GM12878 (cell line): ENCODE measurements around the gene ADGRA3. TPM values are rescaled to one million over a fixed set of nuclear protein-coding genes. Genes with fewer than 3 reads are reported as not detected.

Experiments
- ATAC-seq: fragments of 200-7000 bp; cut with Tn5 transposase; 3 replicates; pipeline ENCODE4 v1.9.1; 2020; ENCODE audit warnings: mild to moderate bottlenecking, moderate library complexity
- BruUV-seq: library from RNA; stranded (reverse); fragments of 400-500 nt; replicated peaks from 2 replicates; lab custom pipeline; 2021; lab: Mats Ljungman, UMichigan
- CTCF ChIA-PET: fragments of 300-600 bp; sonication (Branson Sonifier 250); formaldehyde crosslinking; extraction: SDS; loops from one replicate; lab custom pipeline; 2021; ENCODE audit warnings: inconsistent platforms; lab: Yijun Ruan, JAX
- POLR2A ChIA-PET: fragments of 350-600 bp; formaldehyde crosslinking; extraction: SDS; loops from one replicate; lab custom pipeline; 2021; ENCODE audit warnings: inconsistent platforms; lab: Charles Lee
- RAD21 ChIA-PET: fragments of 300-600 bp; sonication (Branson Sonifier 250); formaldehyde crosslinking; loops from one replicate; lab custom pipeline; 2023; ENCODE audit warnings: antibody characterized with exemption; ENCODE audit not compliant: unreplicated experiment; lab: Charles Lee
- SMC1A ChIA-PET: fragments of 300-600 bp; sonication (Branson Sonifier 250); formaldehyde crosslinking; loops from one replicate; lab custom pipeline; 2023; ENCODE audit not compliant: unreplicated experiment, uncharacterized antibody; lab: Charles Lee
- DNase-seq: peaks from one replicate; pipeline ENCODE4 v3.0.0-alpha.2; 2011; ENCODE audit warnings: low read depth, low spot score
- FAIRE-seq: peaks from 3 replicates; lab custom pipeline; 2011; peaks lifted over from hg19 to GRCh38; lab: Jason Lieb, UNC
- H2AFZ ChIP-seq: 2 replicates; pipeline ENCODE4 v1.6.0; 2011; ENCODE audit warnings: low read depth, low read length, control low read depth; ENCODE audit not compliant: control insufficient read depth
- H3K27ac ChIP-seq: 2 replicates; pipeline ENCODE4 v1.5.1; 2011; ENCODE audit warnings: control low read depth; ENCODE audit not compliant: control insufficient read depth, insufficient read depth
- H3K27me3 ChIP-seq, 2 experiments: replicated peaks in 1 of 2; 2 replicates each; pipeline versions ENCODE4 v1.6.0 to v1.6.1; 2011; ENCODE audit warnings: low read length in 1 of 2; ENCODE audit not compliant: control insufficient read depth in 2 of 2, insufficient read depth in 2 of 2
- H3K36me3 ChIP-seq, 2 experiments: 2 replicates each; pipeline ENCODE4 v1.5.1; 2011; ENCODE audit warnings: low read length in 1 of 2; ENCODE audit not compliant: control insufficient read depth in 2 of 2, insufficient read depth in 2 of 2
- H3K4me1 ChIP-seq: 2 replicates; pipeline ENCODE4 v1.6.1; 2011; ENCODE audit warnings: mild to moderate bottlenecking, low read length, moderate library complexity, mixed read lengths; ENCODE audit not compliant: control insufficient read depth, insufficient read depth
- H3K4me2 ChIP-seq: 2 replicates; pipeline ENCODE4 v1.6.0; 2011; ENCODE audit warnings: control low read depth; ENCODE audit not compliant: control insufficient read depth, insufficient read depth
- H3K4me3 ChIP-seq: fragments of 200-600 bp; sonication (generic); 2 replicates; pipeline ENCODE4 v1.5.1; 2016
- H3K79me2 ChIP-seq: 2 replicates; pipeline ENCODE4 v1.6.0; 2011; ENCODE audit warnings: low read length; ENCODE audit not compliant: control insufficient read depth, insufficient read depth
- H3K9ac ChIP-seq: 2 replicates; pipeline ENCODE4 v1.8.0; 2011; ENCODE audit warnings: low read length, control low read depth, mixed read lengths; ENCODE audit not compliant: control insufficient read depth, insufficient read depth
- H3K9me3 ChIP-seq: replicated peaks from 3 replicates; pipeline ENCODE4 v1.5.1; 2011; ENCODE audit warnings: mild to moderate bottlenecking, low read length; ENCODE audit not compliant: control insufficient read depth, insufficient read depth
- H4K20me1 ChIP-seq: 2 replicates; pipeline ENCODE4 v1.6.0; 2011; ENCODE audit not compliant: control insufficient read depth, insufficient read depth
- CBX5 ChIP-seq: sonication (generic); IDR thresholded peaks from 2 replicates; pipeline ENCODE4 v1.6.1; 2016; ENCODE audit warnings: low read depth, moderate library complexity, mild to moderate bottlenecking, inconsistent platforms
- CEBPB ChIP-seq, 2 experiments: fragments of 150-350 bp in 1 of 2; IDR thresholded peaks; 2 replicates each; pipeline ENCODE4 v1.6.1; 2012 to 2014; ENCODE audit warnings: low read depth in 2 of 2, low read length in 2 of 2, borderline replicate concordance in 1 of 2, inconsistent platforms in 1 of 2
- CHD4 ChIP-seq: fragments of 200-600 bp; sonication (generic); IDR thresholded peaks from 2 replicates; pipeline ENCODE4 v1.6.1; 2016; ENCODE audit warnings: mild to moderate bottlenecking
- ELK1 ChIP-seq: IDR thresholded peaks from 2 replicates; pipeline ENCODE4 v1.6.1; 2012; ENCODE audit warnings: low read depth, low read length, improper control_type of control experiment
- ETV6 ChIP-seq, 2 experiments: fragments of 450-650 bp in 1 of 2; IDR thresholded peaks in 1 of 2; conservative IDR thresholded peaks in 1 of 2; 2 replicates each; pipeline ENCODE4 v1.6.1; 2014; ENCODE audit warnings: antibody characterized with exemption in 1 of 2, borderline replicate concordance in 1 of 2, low read depth in 1 of 2, mild to moderate bottlenecking in 1 of 2, moderate library complexity in 1 of 2
- FOS ChIP-seq: IDR thresholded peaks from 3 replicates; pipeline ENCODE4 v1.6.1; 2011; ENCODE audit warnings: borderline replicate concordance; ENCODE audit not compliant: insufficient read length; ENCODE audit errors: extremely low read depth
- GABPA ChIP-seq: IDR thresholded peaks from 2 replicates; pipeline ENCODE4 v1.6.1; 2014; ENCODE audit warnings: antibody characterized with exemption, low read depth, mild to moderate bottlenecking, inconsistent platforms
- HDGF ChIP-seq: fragments of 450-650 bp; IDR thresholded peaks from 2 replicates; pipeline ENCODE4 v1.6.1; 2016; ENCODE audit warnings: antibody characterized with exemption
- POLR2AphosphoS2 ChIP-seq: IDR thresholded peaks from 2 replicates; pipeline ENCODE4 v1.6.1; 2011; ENCODE audit warnings: low read depth, mild to moderate bottlenecking, low read length, improper control_type of control experiment, moderate library complexity
- RELA ChIP-seq: fragments of 450-650 bp; IDR thresholded peaks from 2 replicates; pipeline ENCODE4 v1.8.0; 2014; ENCODE audit warnings: borderline replicate concordance; ENCODE audit not compliant: partially characterized antibody
- SMARCA5 ChIP-seq: fragments of 450-650 bp; IDR thresholded peaks from 2 replicates; pipeline ENCODE4 v1.6.1; 2017; ENCODE audit warnings: mild to moderate bottlenecking
- SPI1 ChIP-seq: IDR thresholded peaks from 2 replicates; pipeline ENCODE4 v1.6.1; 2011; ENCODE audit warnings: low read depth, mild to moderate bottlenecking, low read length, moderate library complexity, borderline replicate concordance; ENCODE audit not compliant: insufficient read depth
- USF2 ChIP-seq: IDR thresholded peaks from 2 replicates; pipeline ENCODE4 v1.6.1; 2011; ENCODE audit warnings: low read depth, low read length, improper control_type of control experiment, borderline replicate concordance
- WRNIP1 ChIP-seq: IDR thresholded peaks from 2 replicates; pipeline ENCODE4 v1.6.1; 2011; ENCODE audit warnings: low read depth, low read length, improper control_type of control experiment, borderline replicate concordance
- ZNF217 ChIP-seq: fragments of 450-650 bp; IDR thresholded peaks from 2 replicates; pipeline ENCODE4 v1.6.1; 2017; ENCODE audit warnings: antibody characterized with exemption, mild to moderate bottlenecking
- ZZZ3 ChIP-seq: IDR thresholded peaks from 2 replicates; pipeline ENCODE4 v1.6.1; 2011; ENCODE audit warnings: low read depth; ENCODE audit not compliant: control insufficient read depth, insufficient read length
- WGBS: methylation state at CpG from one replicate; pipeline ENCODE4 v1.1.6; 2016; ENCODE audit warnings: low lambda C conversion rate; ENCODE audit not compliant: insufficient replicate concordance, insufficient coverage; ENCODE audit errors: missing lambda C conversion rate; 5-methylcytosine and 5-hydroxymethylcytosine counted together
- in situ Hi-C: fragments of 300-500 bp; cut with MboI; formaldehyde crosslinking; loops from 9 replicates; pipeline ENCODE4 v1.14.3; 2018; ENCODE audit warnings: mixed read lengths
- intact Hi-C: fragments of 100-400 bp; cut with micrococcal nuclease; formaldehyde crosslinking; loops from one replicate; pipeline ENCODE4 v1.14.2; 2022; ENCODE audit not compliant: unreplicated experiment
- polyA plus RNA-seq, 11 experiments: library from polyadenylated mRNA; depleted of rRNA in 4 of 11; unstranded in 6 of 11; stranded (reverse) in 5 of 11; fragments of >200 nt; fragmentation: Nextera tagmentation in 4 of 11; fragmentation: Illumina TruSeq in 1 of 11; extraction: Ambion mirVana in 4 of 11; extraction: Trizol in 1 of 11; gene quantifications; 1 replicate in 1 of 11; 2 replicates in 10 of 11; pipeline versions ENCODE4 v1.2.1 to v1.2.3, GENCODE V29; 2011 to 2016; ENCODE audit warnings: inconsistent platforms in 2 of 11, missing spikeins in 2 of 11, low read depth in 1 of 11
- total RNA-seq, 4 experiments: library from RNA; depleted of rRNA in 3 of 4; stranded (reverse); fragments of >200 nt in 3 of 4; fragmentation: Illumina TruSeq in 1 of 4; extraction: Trizol in 1 of 4; gene quantifications; 2 replicates each; pipeline versions ENCODE4 v1.2.1 to v1.2.3, GENCODE V29; 2013 to 2021
- TF ChIP-seq, protein P1 (sequence below): fragments of 450-650 bp; IDR thresholded peaks from 2 replicates; pipeline ENCODE4 v1.6.1; 2016; ENCODE audit warnings: mild to moderate bottlenecking, moderate library complexity, borderline replicate concordance

Gene ADGRA3
- total and polyA plus RNA-seq, 10 of the 15 experiments (the other 5 are each of a cell fraction or from before 2014, with no cell fraction given) = 0.24 to 66.2 (median 2.5) TPM

DNA sequence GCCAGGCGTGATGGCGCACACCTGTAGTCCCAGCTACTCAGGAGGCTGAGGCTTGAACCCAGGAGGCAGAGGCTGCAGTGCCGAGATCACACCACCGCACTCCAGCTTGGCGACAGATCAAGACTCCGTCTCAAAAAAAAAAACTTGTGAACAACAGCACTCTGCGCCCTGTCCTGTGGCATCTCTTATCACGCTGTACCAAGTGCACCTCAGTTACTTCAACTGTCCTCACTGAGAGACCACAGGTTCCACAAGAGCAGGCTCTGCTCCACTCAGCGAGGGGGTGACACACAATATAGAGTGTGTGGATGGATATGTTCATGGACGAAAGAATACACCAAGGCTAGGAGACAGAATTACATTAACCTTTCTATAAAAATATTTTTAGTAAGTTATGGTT lies 49.3 kb downstream of the ADGRA3 start:
- Histone ChIP-seq H2AFZ (no peak overlapping the region), H3K4me1 (no peaks in the 10 kb centered on the region), H3K4me3 (no peak overlapping the region), H3K9ac (no peak overlapping the region), H3K79me2 (no peaks in the 10 kb centered on the region), H3K9me3 (no peaks in the 10 kb centered on the region), H3K36me3 (no peaks in the 10 kb centered on the region), H3K4me2 (no peak overlapping the region), H3K27ac (no peak overlapping the region), H3K27me3 (no peaks in the 10 kb centered on the region), H4K20me1 (no peaks in the 10 kb centered on the region)
- BruUV-seq = no TSS peak
- ChIA-PET RAD21 (interaction anchor here (0.9 kb wide), 1 partner anchor 11 kb away, joined by 3 read pairs; no protein-coding TSS in a partner anchor), POLR2A (no interaction called here), SMC1A (interaction anchor here (1.0 kb wide), 2 partner anchors 12 to 40 kb away, joined by 3 to 4 read pairs; no protein-coding TSS in a partner anchor), CTCF (interaction anchor here (0.9 to 1.8 kb wide), 2 partner anchors 40 to 141 kb away, joined by 3 to 5 read pairs; no protein-coding TSS in a partner anchor)
- DNase-seq (no peak), ATAC-seq (no peak), FAIRE-seq (no peak)
- intact Hi-C loops = no loop called here
- in situ Hi-C loops = no loop called here
- 17% methylated on average over 5 of the region's 10 CpGs for WGBS
- TF ChIP-seq SPI1 (no peak), POLR2AphosphoS2 (no peak), HDGF (no peak), FOS (no peak), SMARCA5 (no peak), RELA (no peak), ELK1 (no peak), GABPA (no peak), ZNF217 (no peak), ZZZ3 (no peak), CHD4 (no peak), CBX5 (no peak), USF2 (no peak), CEBPB (IDR thresholded peaks at IDR 0.05; ENCODE audit: borderline replicate concordance in 1 of 2, low read depth in 2 of 2, low read length in 2 of 2) (no peak), WRNIP1 (no peak), ETV6 (conservative IDR thresholded peaks at IDR 0.05 in 1 of 2, IDR thresholded peaks at IDR 0.05 in 1 of 2; ENCODE audit: borderline replicate concordance in 1 of 2, low read depth in 1 of 2) (no peak)
- TF ChIP-seq, protein P1, sequence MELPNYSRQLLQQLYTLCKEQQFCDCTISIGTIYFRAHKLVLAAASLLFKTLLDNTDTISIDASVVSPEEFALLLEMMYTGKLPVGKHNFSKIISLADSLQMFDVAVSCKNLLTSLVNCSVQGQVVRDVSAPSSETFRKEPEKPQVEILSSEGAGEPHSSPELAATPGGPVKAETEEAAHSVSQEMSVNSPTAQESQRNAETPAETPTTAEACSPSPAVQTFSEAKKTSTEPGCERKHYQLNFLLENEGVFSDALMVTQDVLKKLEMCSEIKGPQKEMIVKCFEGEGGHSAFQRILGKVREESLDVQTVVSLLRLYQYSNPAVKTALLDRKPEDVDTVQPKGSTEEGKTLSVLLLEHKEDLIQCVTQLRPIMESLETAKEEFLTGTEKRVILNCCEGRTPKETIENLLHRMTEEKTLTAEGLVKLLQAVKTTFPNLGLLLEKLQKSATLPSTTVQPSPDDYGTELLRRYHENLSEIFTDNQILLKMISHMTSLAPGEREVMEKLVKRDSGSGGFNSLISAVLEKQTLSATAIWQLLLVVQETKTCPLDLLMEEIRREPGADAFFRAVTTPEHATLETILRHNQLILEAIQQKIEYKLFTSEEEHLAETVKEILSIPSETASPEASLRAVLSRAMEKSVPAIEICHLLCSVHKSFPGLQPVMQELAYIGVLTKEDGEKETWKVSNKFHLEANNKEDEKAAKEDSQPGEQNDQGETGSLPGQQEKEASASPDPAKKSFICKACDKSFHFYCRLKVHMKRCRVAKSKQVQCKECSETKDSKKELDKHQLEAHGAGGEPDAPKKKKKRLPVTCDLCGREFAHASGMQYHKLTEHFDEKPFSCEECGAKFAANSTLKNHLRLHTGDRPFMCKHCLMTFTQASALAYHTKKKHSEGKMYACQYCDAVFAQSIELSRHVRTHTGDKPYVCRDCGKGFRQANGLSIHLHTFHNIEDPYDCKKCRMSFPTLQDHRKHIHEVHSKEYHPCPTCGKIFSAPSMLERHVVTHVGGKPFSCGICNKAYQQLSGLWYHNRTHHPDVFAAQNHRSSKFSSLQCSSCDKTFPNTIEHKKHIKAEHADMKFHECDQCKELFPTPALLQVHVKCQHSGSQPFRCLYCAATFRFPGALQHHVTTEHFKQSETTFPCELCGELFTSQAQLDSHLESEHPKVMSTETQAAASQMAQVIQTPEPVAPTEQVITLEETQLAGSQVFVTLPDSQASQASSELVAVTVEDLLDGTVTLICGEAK = no peak
